Loucy (cell line): ENCODE data around the gene CREG2.

ENCODE experiments used
- H2AFZ ChIP-seq: fragments of 200-600 bp; sonication (generic); 2 replicates; pipeline ENCODE4 v1.6.0; 2016; ENCODE audit warnings: antibody characterized with exemption, mild to moderate bottlenecking, low read length, moderate library complexity
- H3F3A ChIP-seq: fragments of 200-600 bp; 2 replicates; pipeline ENCODE4 v1.6.0; 2016; ENCODE audit warnings: antibody characterized with exemption, low read depth, mild to moderate bottlenecking
- H3K27me3 ChIP-seq: fragments of 200-600 bp; sonication (generic); 2 replicates; pipeline ENCODE4 v1.6.1; 2014; ENCODE audit warnings: low read length, mild to moderate bottlenecking; ENCODE audit not compliant: insufficient read depth, poor library complexity, severe bottlenecking
- H3K36me3 ChIP-seq: fragments of 200-600 bp; sonication (generic); 2 replicates; pipeline ENCODE4 v1.6.1; 2016; ENCODE audit warnings: low read length; ENCODE audit not compliant: insufficient read depth
- H3K4me1 ChIP-seq: fragments of 200-600 bp; sonication (generic); 2 replicates; pipeline ENCODE4 v1.5.1; 2014; ENCODE audit warnings: low read length, mild to moderate bottlenecking; ENCODE audit not compliant: insufficient read depth, poor library complexity, severe bottlenecking
- H3K4me2 ChIP-seq: fragments of 200-600 bp; sonication (generic); 2 replicates; pipeline ENCODE4 v1.6.0; 2014; ENCODE audit warnings: antibody characterized with exemption, low read length, low read depth, mild to moderate bottlenecking; ENCODE audit not compliant: poor library complexity, severe bottlenecking
- H3K4me3 ChIP-seq: fragments of 200-600 bp; sonication (generic); 2 replicates; pipeline ENCODE4 v1.5.1; 2014; ENCODE audit warnings: low read length, mild to moderate bottlenecking, mixed read lengths; ENCODE audit not compliant: poor library complexity, severe bottlenecking
- H3K79me2 ChIP-seq: fragments of 200-600 bp; sonication (generic); 2 replicates; pipeline ENCODE4 v1.6.1; 2014; ENCODE audit warnings: low read length; ENCODE audit not compliant: insufficient read depth
- H3K9ac ChIP-seq: fragments of 200-600 bp; sonication (generic); 2 replicates; pipeline ENCODE4 v1.6.0; 2014; ENCODE audit warnings: mild to moderate bottlenecking, low read depth, low read length, moderate library complexity; ENCODE audit not compliant: poor library complexity, severe bottlenecking
- H3K9me2 ChIP-seq: fragments of 200-600 bp; sonication (generic); replicated peaks from 2 replicates; pipeline ENCODE4 v1.6.1; 2016; ENCODE audit warnings: low read depth, low read length, mixed read lengths
- H3K9me3 ChIP-seq: fragments of 200-600 bp; sonication (generic); 2 replicates; pipeline ENCODE4 v1.6.1; 2014; ENCODE audit warnings: mild to moderate bottlenecking, antibody characterized with exemption, low read length, low read depth; ENCODE audit not compliant: insufficient read depth
- H4K20me1 ChIP-seq: fragments of 200-600 bp; sonication (generic); 2 replicates; pipeline ENCODE4 v1.6.0; 2014; ENCODE audit warnings: antibody characterized with exemption, low read length, mild to moderate bottlenecking; ENCODE audit not compliant: insufficient read depth, poor library complexity, severe bottlenecking
- CTCF ChIP-seq: fragments of 200-600 bp; sonication (generic); conservative IDR thresholded peaks from 2 replicates; pipeline ENCODE4 v1.5.1; 2014; ENCODE audit warnings: mild to moderate bottlenecking, antibody characterized with exemption, low read length
- EZH2phosphoT487 ChIP-seq: fragments of 200-600 bp; IDR thresholded peaks from 2 replicates; pipeline ENCODE4 v1.6.1; 2018; ENCODE audit warnings: antibody characterized with exemption, mild to moderate bottlenecking, moderate library complexity, borderline replicate concordance

CREG2 gene

GRCh38 chr2:101380376-101380775, 6.9 kb downstream of the CREG2 start:
- no peak overlapping the region for H3K4me2 ChIP-seq
- H3K9me3 ChIP-seq, result no peaks in the 10 kb centered on the region
- no peak overlapping the region for H3K4me3 ChIP-seq
- no peak overlapping the region for H2AFZ ChIP-seq
- H3K27me3 ChIP-seq, result no peaks in the 10 kb centered on the region
- H3F3A ChIP-seq, result no peaks in the 10 kb centered on the region
- no peaks in the 10 kb centered on the region for H3K4me1 ChIP-seq
- no peaks in the 10 kb centered on the region for H3K9me2 ChIP-seq
- TF ChIP-seq CTCF (no peak), EZH2phosphoT487 (no peak)
- no peak overlapping the region for H3K9ac ChIP-seq
- H4K20me1 ChIP-seq, result no peaks in the 10 kb centered on the region
- no peaks in the 10 kb centered on the region for H3K79me2 ChIP-seq
- H3K36me3 ChIP-seq, result no peaks in the 10 kb centered on the region

GRCh38 chr2:101379091-101379490, 8.2 kb downstream of the CREG2 start:
- no peaks in the 10 kb centered on the region for H3K79me2 ChIP-seq
- H3K27me3 ChIP-seq, result no peaks in the 10 kb centered on the region
- H3K9ac ChIP-seq, result no peak overlapping the region
- H3K4me1 ChIP-seq, result no peaks in the 10 kb centered on the region
- no peak overlapping the region for H2AFZ ChIP-seq
- no peaks in the 10 kb centered on the region for H4K20me1 ChIP-seq
- no peak for TF ChIP-seq EZH2phosphoT487
- no peak for TF ChIP-seq CTCF
- no peak overlapping the region for H3K4me3 ChIP-seq
- no peaks in the 10 kb centered on the region for H3K9me2 ChIP-seq
- H3K9me3 ChIP-seq, result no peaks in the 10 kb centered on the region
- no peak overlapping the region for H3K4me2 ChIP-seq
- no peaks in the 10 kb centered on the region for H3F3A ChIP-seq
- H3K36me3 ChIP-seq, result no peaks in the 10 kb centered on the region

- no peaks in the 10 kb centered on the region for H3K27me3 ChIP-seq
- H2AFZ ChIP-seq, result no peak overlapping the region
- no peaks in the 10 kb centered on the region for H3K4me1 ChIP-seq
- no peak overlapping the region for H3K9ac ChIP-seq
- no peaks in the 10 kb centered on the region for H3K9me2 ChIP-seq
- H3K9me3 ChIP-seq, result no peaks in the 10 kb centered on the region
- H4K20me1 ChIP-seq, result no peaks in the 10 kb centered on the region
- TF ChIP-seq EZH2phosphoT487, result no peak
- no peak for TF ChIP-seq CTCF
- H3K4me2 ChIP-seq, result no peak overlapping the region
- H3K4me3 ChIP-seq, result no peak overlapping the region
- H3F3A ChIP-seq, result no peaks in the 10 kb centered on the region
- H3K79me2 ChIP-seq, result no peaks in the 10 kb centered on the region
- no peaks in the 10 kb centered on the region for H3K36me3 ChIP-seq
Measured at GRCh38 chr2:101375653-101376052, 11.7 kb downstream of the CREG2 start.
